GM23338 (cell line): ENCODE measurements around the gene CLIC5.

Experiments
- CREB1 ChIP-seq: fragments of 250-450 bp; sonication (Bioruptor Pico); IDR thresholded peaks from 2 replicates; pipeline ENCODE4 v1.5.0; 2020; ENCODE audit warnings: low read depth, mild to moderate bottlenecking, moderate library complexity
- ETS1 ChIP-seq: IDR thresholded peaks from 2 replicates; pipeline ENCODE4 v1.6.1; 2016; ENCODE audit warnings: antibody characterized with exemption
- EZH2 ChIP-seq: fragments of 200-600 bp; sonication (generic); IDR thresholded peaks from one replicate; pipeline ENCODE4 v1.8.0; 2017; ENCODE audit warnings: antibody characterized with exemption, mild to moderate bottlenecking, low read depth; ENCODE audit not compliant: unreplicated experiment
- EZH2phosphoT487 ChIP-seq: fragments of 200-600 bp; sonication (generic); IDR thresholded peaks from one replicate; pipeline ENCODE4 v1.8.1; 2018; ENCODE audit warnings: antibody characterized with exemption; ENCODE audit not compliant: unreplicated experiment
- JUNB ChIP-seq: IDR thresholded peaks from one replicate; pipeline ENCODE4 v1.6.1; 2016; ENCODE audit warnings: antibody characterized with exemption; ENCODE audit not compliant: unreplicated experiment
- POLR2AphosphoS5 ChIP-seq: IDR thresholded peaks from 2 replicates; pipeline ENCODE4 v1.6.1; 2016; ENCODE audit warnings: antibody characterized with exemption, low read depth
- STAT1 ChIP-seq: IDR thresholded peaks from one replicate; pipeline ENCODE4 v1.6.1; 2016; ENCODE audit warnings: antibody characterized with exemption; ENCODE audit not compliant: unreplicated experiment
- ZNF114 ChIP-seq: fragments of 250-450 bp; sonication (Bioruptor Pico); IDR thresholded peaks from 2 replicates; pipeline ENCODE4 v1.5.0; 2020; ENCODE audit warnings: mild to moderate bottlenecking, moderate library complexity
- ZNF331 ChIP-seq: fragments of 250-450 bp; sonication (Bioruptor Pico); IDR thresholded peaks from 2 replicates; pipeline ENCODE4 v1.5.0; 2020; ENCODE audit warnings: low read depth, mild to moderate bottlenecking, moderate library complexity
- TF ChIP-seq, protein P1 (sequence below), 2 experiments: fragments of 200-600 bp in 1 of 2; sonication (generic) in 1 of 2; conservative IDR thresholded peaks; 2 replicates each; pipeline versions ENCODE4 v1.5.1 to v1.6.1; 2016 to 2017; ENCODE audit warnings: antibody characterized with exemption in 2 of 2, low read depth in 2 of 2, mild to moderate bottlenecking in 2 of 2, moderate library complexity in 1 of 2
- TF ChIP-seq, protein P2 (sequence below): IDR thresholded peaks from one replicate; pipeline ENCODE4 v1.6.1; 2018; ENCODE audit warnings: antibody characterized with exemption; ENCODE audit not compliant: unreplicated experiment
- TF ChIP-seq, protein P3 (sequence below): fragments of 250-450 bp; sonication (Bioruptor Pico); IDR thresholded peaks from 2 replicates; pipeline ENCODE4 v1.5.0; 2020; ENCODE audit warnings: mild to moderate bottlenecking, moderate library complexity

- TF ChIP-seq, protein P1, sequence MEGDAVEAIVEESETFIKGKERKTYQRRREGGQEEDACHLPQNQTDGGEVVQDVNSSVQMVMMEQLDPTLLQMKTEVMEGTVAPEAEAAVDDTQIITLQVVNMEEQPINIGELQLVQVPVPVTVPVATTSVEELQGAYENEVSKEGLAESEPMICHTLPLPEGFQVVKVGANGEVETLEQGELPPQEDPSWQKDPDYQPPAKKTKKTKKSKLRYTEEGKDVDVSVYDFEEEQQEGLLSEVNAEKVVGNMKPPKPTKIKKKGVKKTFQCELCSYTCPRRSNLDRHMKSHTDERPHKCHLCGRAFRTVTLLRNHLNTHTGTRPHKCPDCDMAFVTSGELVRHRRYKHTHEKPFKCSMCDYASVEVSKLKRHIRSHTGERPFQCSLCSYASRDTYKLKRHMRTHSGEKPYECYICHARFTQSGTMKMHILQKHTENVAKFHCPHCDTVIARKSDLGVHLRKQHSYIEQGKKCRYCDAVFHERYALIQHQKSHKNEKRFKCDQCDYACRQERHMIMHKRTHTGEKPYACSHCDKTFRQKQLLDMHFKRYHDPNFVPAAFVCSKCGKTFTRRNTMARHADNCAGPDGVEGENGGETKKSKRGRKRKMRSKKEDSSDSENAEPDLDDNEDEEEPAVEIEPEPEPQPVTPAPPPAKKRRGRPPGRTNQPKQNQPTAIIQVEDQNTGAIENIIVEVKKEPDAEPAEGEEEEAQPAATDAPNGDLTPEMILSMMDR (conservative IDR thresholded peaks at IDR 0.05; ENCODE audit: low read depth in 2 of 2): peak; percentile 15 to 46; a peak in 3 of 4 replicates
- TF ChIP-seq POLR2AphosphoS5 (no peak), EZH2phosphoT487 (no peak), EZH2 (no peak), JUNB (no peak), CREB1 (CRISPR knock-in tag) (no peak), STAT1 (no peak), ZNF331 (CRISPR knock-in tag) (no peak), ZNF114 (CRISPR knock-in tag) (no peak), ETS1 (no peak)
- TF ChIP-seq, protein P2, sequence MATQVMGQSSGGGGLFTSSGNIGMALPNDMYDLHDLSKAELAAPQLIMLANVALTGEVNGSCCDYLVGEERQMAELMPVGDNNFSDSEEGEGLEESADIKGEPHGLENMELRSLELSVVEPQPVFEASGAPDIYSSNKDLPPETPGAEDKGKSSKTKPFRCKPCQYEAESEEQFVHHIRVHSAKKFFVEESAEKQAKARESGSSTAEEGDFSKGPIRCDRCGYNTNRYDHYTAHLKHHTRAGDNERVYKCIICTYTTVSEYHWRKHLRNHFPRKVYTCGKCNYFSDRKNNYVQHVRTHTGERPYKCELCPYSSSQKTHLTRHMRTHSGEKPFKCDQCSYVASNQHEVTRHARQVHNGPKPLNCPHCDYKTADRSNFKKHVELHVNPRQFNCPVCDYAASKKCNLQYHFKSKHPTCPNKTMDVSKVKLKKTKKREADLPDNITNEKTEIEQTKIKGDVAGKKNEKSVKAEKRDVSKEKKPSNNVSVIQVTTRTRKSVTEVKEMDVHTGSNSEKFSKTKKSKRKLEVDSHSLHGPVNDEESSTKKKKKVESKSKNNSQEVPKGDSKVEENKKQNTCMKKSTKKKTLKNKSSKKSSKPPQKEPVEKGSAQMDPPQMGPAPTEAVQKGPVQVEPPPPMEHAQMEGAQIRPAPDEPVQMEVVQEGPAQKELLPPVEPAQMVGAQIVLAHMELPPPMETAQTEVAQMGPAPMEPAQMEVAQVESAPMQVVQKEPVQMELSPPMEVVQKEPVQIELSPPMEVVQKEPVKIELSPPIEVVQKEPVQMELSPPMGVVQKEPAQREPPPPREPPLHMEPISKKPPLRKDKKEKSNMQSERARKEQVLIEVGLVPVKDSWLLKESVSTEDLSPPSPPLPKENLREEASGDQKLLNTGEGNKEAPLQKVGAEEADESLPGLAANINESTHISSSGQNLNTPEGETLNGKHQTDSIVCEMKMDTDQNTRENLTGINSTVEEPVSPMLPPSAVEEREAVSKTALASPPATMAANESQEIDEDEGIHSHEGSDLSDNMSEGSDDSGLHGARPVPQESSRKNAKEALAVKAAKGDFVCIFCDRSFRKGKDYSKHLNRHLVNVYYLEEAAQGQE: no peak
- TF ChIP-seq, protein P3, sequence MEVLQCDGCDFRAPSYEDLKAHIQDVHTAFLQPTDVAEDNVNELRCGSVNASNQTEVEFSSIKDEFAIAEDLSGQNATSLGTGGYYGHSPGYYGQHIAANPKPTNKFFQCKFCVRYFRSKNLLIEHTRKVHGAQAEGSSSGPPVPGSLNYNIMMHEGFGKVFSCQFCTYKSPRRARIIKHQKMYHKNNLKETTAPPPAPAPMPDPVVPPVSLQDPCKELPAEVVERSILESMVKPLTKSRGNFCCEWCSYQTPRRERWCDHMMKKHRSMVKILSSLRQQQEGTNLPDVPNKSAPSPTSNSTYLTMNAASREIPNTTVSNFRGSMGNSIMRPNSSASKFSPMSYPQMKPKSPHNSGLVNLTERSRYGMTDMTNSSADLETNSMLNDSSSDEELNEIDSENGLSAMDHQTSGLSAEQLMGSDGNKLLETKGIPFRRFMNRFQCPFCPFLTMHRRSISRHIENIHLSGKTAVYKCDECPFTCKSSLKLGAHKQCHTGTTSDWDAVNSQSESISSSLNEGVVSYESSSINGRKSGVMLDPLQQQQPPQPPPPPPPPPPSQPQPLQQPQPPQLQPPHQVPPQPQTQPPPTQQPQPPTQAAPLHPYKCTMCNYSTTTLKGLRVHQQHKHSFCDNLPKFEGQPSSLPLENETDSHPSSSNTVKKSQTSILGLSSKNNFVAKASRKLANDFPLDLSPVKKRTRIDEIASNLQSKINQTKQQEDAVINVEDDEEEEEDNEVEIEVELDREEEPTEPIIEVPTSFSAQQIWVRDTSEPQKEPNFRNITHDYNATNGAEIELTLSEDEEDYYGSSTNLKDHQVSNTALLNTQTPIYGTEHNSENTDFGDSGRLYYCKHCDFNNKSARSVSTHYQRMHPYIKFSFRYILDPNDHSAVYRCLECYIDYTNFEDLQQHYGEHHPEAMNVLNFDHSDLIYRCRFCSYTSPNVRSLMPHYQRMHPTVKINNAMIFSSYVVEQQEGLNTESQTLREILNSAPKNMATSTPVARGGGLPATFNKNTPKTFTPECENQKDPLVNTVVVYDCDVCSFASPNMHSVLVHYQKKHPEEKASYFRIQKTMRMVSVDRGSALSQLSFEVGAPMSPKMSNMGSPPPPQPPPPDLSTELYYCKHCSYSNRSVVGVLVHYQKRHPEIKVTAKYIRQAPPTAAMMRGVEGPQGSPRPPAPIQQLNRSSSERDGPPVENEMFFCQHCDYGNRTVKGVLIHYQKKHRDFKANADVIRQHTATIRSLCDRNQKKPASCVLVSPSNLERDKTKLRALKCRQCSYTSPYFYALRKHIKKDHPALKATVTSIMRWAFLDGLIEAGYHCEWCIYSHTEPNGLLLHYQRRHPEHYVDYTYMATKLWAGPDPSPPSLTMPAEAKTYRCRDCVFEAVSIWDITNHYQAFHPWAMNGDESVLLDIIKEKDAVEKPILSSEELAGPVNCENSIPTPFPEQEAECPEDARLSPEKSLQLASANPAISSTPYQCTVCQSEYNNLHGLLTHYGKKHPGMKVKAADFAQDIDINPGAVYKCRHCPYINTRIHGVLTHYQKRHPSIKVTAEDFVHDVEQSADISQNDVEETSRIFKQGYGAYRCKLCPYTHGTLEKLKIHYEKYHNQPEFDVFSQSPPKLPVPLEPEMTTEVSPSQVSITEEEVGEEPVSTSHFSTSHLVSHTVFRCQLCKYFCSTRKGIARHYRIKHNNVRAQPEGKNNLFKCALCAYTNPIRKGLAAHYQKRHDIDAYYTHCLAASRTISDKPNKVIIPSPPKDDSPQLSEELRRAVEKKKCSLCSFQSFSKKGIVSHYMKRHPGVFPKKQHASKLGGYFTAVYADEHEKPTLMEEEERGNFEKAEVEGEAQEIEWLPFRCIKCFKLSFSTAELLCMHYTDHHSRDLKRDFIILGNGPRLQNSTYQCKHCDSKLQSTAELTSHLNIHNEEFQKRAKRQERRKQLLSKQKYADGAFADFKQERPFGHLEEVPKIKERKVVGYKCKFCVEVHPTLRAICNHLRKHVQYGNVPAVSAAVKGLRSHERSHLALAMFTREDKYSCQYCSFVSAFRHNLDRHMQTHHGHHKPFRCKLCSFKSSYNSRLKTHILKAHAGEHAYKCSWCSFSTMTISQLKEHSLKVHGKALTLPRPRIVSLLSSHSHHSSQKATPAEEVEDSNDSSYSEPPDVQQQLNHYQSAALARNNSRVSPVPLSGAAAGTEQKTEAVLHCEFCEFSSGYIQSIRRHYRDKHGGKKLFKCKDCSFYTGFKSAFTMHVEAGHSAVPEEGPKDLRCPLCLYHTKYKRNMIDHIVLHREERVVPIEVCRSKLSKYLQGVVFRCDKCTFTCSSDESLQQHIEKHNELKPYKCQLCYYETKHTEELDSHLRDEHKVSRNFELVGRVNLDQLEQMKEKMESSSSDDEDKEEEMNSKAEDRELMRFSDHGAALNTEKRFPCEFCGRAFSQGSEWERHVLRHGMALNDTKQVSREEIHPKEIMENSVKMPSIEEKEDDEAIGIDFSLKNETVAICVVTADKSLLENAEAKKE (CRISPR knock-in tag): no peak
Measured at GRCh38 chr6:45991189-45991588, 24.5 kb downstream of the CLIC5 start.
